Chondrocyte (in vitro differentiated cells): ENCODE data around the gene HDGFL2. TPM values are rescaled to one million over a fixed set of nuclear protein-coding genes. Genes with fewer than 3 reads are reported as not detected.

ENCODE experiments used
- DNase-seq: peaks from one replicate; pipeline ENCODE4 v3.0.0; 2021; ENCODE audit warnings: mixed read lengths, low spot score
- H3K27ac Mint-ChIP-seq: one replicate; pipeline ENCODE4 v1.8.0; 2021; ENCODE audit warnings: mild to moderate bottlenecking, moderate library complexity, mixed read lengths; ENCODE audit not compliant: unreplicated experiment
- H3K27me3 Mint-ChIP-seq: 2 replicates; pipeline ENCODE4 v1.8.0; 2021; ENCODE audit warnings: low read depth, mixed read lengths
- H3K36me3 Mint-ChIP-seq: 2 replicates; pipeline ENCODE4 v1.8.0; 2021; ENCODE audit warnings: low read depth, mixed read lengths
- H3K4me1 Mint-ChIP-seq: 2 replicates; pipeline ENCODE4 v1.8.0; 2021; ENCODE audit warnings: low read depth, mild to moderate bottlenecking, mixed read lengths
- H3K4me3 Mint-ChIP-seq: one replicate; pipeline ENCODE4 v1.8.0; 2021; ENCODE audit warnings: mild to moderate bottlenecking, moderate library complexity, mixed read lengths; ENCODE audit not compliant: unreplicated experiment
- H3K9me3 Mint-ChIP-seq: 2 replicates; pipeline ENCODE4 v1.8.0; 2021; ENCODE audit warnings: low read depth, mixed read lengths
- total RNA-seq: library from RNA; stranded (reverse); gene quantifications from 3 replicates; pipeline ENCODE4 v1.2.1, GENCODE V29; 2021
- TF ChIP-seq, protein P1 (sequence below): fragments of 200-600 bp; sonication (generic); IDR thresholded peaks from 2 replicates; pipeline ENCODE4 v1.5.0; 2021; ENCODE audit warnings: antibody characterized with exemption, mild to moderate bottlenecking, moderate library complexity

Gene HDGFL2
- total RNA-seq, 1 donor from 2014 or later = 50.0 TPM

GRCh38 chr19:4517451-4518057 lies 45.5 kb downstream of the HDGFL2 start:
- no peak overlapping the region for H3K4me3 Mint-ChIP-seq
- no peaks in the 10 kb centered on the region for H3K36me3 Mint-ChIP-seq
- peak; percentile 89 for DNase-seq
- TF ChIP-seq, protein P1, sequence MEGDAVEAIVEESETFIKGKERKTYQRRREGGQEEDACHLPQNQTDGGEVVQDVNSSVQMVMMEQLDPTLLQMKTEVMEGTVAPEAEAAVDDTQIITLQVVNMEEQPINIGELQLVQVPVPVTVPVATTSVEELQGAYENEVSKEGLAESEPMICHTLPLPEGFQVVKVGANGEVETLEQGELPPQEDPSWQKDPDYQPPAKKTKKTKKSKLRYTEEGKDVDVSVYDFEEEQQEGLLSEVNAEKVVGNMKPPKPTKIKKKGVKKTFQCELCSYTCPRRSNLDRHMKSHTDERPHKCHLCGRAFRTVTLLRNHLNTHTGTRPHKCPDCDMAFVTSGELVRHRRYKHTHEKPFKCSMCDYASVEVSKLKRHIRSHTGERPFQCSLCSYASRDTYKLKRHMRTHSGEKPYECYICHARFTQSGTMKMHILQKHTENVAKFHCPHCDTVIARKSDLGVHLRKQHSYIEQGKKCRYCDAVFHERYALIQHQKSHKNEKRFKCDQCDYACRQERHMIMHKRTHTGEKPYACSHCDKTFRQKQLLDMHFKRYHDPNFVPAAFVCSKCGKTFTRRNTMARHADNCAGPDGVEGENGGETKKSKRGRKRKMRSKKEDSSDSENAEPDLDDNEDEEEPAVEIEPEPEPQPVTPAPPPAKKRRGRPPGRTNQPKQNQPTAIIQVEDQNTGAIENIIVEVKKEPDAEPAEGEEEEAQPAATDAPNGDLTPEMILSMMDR = no peak
- peaks cover 17% of the 10 kb centered on the region for H3K4me1 Mint-ChIP-seq
- H3K27me3 Mint-ChIP-seq = peaks cover 1% of the 10 kb centered on the region
- H3K9me3 Mint-ChIP-seq = no peaks in the 10 kb centered on the region
- no peak overlapping the region for H3K27ac Mint-ChIP-seq

DNA sequence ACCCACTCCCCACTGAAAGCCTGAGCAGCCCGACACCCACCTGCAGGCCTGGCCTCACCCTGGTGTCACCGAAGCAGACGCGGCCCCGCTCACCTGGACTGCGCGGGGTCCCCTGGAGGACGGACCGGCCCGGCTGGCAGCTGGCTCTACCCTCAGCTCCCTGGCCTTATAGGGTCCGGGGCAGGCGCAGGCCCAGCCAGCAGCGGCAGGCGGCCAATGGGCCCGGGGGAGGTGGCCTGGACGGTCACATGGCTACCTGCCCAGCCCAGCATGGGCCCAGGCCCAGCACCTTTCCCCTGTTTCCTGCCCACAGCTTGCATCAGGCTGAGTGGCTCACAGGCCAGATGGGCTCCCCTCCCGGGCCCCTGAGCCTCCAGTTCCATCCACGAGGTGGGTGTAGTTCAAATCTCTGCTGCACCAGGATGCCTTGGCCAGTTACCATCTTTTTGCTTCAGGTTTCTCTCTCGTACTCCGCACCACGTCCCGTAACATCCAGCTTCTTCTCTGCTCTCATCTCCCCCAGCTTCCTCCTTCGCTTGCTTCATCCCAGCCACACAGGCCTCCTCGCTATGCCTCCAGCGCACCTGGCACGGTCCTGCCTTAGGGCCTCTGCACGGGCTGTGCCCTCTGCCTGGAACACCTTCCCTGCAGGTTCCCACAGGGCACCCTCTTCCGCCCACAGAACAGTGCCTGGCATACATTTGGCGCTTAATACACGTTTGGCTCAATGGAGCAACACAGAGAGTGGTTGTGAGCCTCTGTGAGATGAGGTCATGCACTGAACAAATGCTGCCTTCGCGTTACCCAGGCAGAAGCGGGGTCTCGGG lies 46.5 kb downstream of the HDGFL2 start, which contains the start of gene PLIN4:
Gene PLIN4, minus strand, starts transcription at position 142 of the 827 bp plus-strand sequence. CDS start 214 bp downstream, outside the sequence.
- TF ChIP-seq, protein P1 = no peak
- no peak within 1 kb of the TSS for H3K4me3 Mint-ChIP-seq
- H3K27me3 Mint-ChIP-seq = peaks cover 1% of the 10 kb centered on the region
- no peaks in the 10 kb centered on the region for H3K36me3 Mint-ChIP-seq
- peak; percentile 83 for DNase-seq
- peaks cover 17% of the 10 kb centered on the region for H3K4me1 Mint-ChIP-seq
- no peak within 1 kb of the TSS for H3K27ac Mint-ChIP-seq
- no peaks in the 10 kb centered on the region for H3K9me3 Mint-ChIP-seq

DNA sequence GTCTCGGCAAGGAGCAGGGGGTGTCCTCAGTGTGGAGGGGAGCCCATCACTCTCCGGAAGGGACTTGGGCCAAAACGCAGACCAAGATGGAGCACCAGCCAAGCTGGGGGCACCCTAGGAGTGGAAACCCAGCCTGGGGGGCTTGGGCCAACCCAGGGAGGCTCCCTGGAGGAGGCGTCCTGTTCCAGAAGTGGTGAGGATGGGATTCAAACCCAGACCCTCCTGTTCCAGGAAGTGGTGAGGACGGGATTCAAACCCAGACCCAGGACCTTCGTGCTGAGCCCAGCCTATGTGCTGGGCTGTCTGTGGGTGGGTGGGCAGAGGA lies 47.0 kb downstream of the HDGFL2 start:
- Mint-ChIP-seq H3K9me3 (no peaks in the 10 kb centered on the region), H3K36me3 (no peaks in the 10 kb centered on the region), H3K4me1 (peaks cover 17% of the 10 kb centered on the region), H3K27ac (no peak overlapping the region), H3K4me3 (no peak overlapping the region), H3K27me3 (peaks cover 1% of the 10 kb centered on the region)
- TF ChIP-seq, protein P1 = no peak
- DNase-seq = no peak

DNA sequence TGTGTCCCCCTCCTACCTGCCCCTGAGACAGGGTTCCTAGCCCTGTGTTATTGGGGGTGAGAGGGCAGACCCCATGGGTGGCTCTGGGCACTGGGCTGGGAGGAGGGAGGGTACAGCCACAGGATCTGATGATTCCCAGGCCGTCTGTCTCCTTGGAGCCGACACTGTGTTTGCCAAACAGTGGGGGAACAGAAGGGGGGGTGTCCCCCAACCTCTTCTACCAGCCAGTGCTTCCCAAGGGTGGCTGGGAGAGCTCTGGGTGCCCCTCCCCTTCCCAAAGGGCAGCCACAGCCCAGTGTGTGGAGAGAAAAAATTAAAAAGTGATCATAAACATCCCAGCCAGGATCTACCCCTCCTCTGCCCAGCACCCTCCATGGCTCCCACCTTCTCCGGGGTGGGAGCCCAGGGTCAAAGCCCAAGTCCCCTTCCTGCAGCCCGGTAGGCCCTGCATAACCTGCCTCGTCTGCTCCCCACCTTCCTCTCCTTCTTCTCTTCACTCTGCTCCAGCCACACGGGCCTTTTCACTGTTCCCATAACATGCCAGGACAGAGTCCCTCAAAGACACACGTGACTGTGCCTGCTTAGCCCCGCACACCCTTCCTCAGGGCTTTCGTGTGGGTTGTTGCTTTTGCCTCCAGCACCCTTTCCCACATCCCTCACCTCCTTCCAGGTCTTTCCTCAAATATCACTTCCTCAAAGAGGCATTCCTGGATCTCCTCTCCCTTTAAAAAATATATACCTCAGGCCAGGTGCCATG lies 47.6 kb downstream of the HDGFL2 start:
- TF ChIP-seq, protein P1 = no peak
- no peak for DNase-seq
- Mint-ChIP-seq H3K4me1 (peaks cover 17% of the 10 kb centered on the region), H3K27me3 (peaks cover 1% of the 10 kb centered on the region), H3K9me3 (no peaks in the 10 kb centered on the region), H3K4me3 (no peak overlapping the region), H3K27ac (peak overlapping the region; percentile 5), H3K36me3 (no peaks in the 10 kb centered on the region)

DNA sequence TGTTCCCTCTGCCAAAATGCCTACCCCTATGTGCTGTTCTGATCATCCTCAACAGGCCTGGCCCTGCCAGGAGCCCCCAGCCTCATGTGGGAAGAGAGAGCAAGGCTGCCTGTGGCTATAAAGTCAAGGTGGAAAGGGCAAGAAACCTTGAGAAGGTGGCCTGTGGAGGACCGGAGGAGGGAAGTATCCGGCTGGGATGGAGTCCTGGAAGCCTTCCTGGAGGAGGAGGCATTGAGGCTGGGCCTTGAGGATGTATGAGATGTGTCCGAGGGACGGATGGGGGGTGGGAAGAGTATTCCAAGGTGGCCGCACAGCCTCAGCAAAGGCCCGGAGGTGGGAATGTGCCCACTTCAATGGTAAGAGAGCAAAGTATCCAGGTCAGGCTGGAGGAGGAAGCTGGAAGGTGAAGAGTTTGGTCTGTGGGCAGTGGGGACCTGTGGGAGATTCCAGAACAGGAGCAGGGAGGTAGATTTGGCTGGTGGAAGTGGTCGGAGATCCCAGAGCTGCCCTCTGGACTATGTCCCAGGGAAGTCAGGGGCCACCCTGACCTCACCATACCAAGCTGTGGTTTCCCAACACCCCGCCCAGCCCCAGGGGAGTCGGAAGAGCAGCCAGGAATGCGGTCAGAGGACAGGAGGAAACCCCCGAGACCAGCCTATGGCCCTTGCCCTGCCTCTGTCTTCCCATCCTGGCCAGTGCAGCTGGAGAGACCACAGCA lies 49.2 kb downstream of the HDGFL2 start:
- no peaks in the 10 kb centered on the region for H3K9me3 Mint-ChIP-seq
- H3K4me1 Mint-ChIP-seq = peaks cover 17% of the 10 kb centered on the region
- peaks cover 1% of the 10 kb centered on the region for H3K27me3 Mint-ChIP-seq
- no peak overlapping the region for H3K4me3 Mint-ChIP-seq
- TF ChIP-seq, protein P1 = no peak
- H3K27ac Mint-ChIP-seq = no peak overlapping the region
- H3K36me3 Mint-ChIP-seq = no peaks in the 10 kb centered on the region
- DNase-seq = no peak
